ENCODE data around the gene NAE1. TPM values are rescaled to one million over a fixed set of nuclear protein-coding genes. Genes with fewer than 3 reads are reported as not detected.
"Not testable (repeated sequence)": the region's sequence is repeated elsewhere in the genome, so short reads cannot be mapped to it uniquely, and the experiment has no call there.

The NAE1 gene
- total RNA-seq, 1 donor from 2014 or later: 65.0 TPM

DNA sequence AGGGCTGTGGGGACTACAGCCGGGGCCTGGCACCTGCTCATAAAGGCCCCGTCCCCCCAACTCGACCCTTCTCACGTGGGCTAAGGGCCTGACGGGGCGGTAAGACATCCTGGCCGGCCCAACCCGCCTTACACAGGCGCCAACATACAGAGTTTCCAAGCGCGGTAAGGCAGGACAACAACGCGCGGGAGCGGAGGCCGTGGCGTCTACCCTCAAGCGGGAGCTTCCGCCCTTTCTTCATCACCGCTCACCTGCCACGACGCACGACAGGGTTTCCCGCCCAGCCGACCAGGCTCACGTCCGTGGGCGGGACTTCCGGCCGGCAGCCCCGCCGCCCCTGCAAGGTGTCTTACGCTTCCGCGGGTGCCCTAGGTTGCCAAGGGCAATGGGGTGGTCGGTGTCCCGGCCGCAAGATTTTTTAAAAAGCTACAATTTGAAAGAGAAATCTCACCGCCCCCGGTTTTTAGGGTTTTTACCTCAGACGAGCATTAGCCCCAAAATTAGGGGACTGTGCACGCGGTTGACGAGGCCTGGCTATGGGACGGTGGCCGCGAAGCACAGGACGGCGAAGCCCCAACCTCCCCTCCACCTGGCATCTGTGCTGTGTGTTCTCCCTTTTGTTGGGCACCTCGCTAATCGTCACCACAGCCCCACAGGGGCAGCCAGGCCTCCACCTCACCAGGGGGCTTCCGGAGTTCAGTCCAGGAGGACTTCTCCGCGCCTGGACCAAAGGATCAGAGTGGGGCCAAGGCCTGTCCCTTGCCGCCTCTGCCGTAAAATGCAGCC, 29.3 kb downstream of the NAE1 start, which contains the start of gene TERB1:
TSS of gene TERB1 (minus strand) at position 265 of the 786 bp plus-strand sequence. CDS start 4,786 bp downstream, outside the sequence.
- Mint-ChIP-seq H3K4me3 (ENCODE audit: unreplicated experiment) (no peak within 1 kb of the TSS), H3K36me3 (ENCODE audit: unreplicated experiment) (peaks cover 27% of the 10 kb centered on the region), H3K27ac (ENCODE audit: unreplicated experiment) (no peak within 1 kb of the TSS), H3K9me3 (ENCODE audit: unreplicated experiment) (no peaks in the 10 kb centered on the region), H3K27me3 (ENCODE audit: unreplicated experiment) (no peaks in the 10 kb centered on the region), H3K4me1 (ENCODE audit: unreplicated experiment) (no peaks in the 10 kb centered on the region)
- TF ChIP-seq, protein P1, sequence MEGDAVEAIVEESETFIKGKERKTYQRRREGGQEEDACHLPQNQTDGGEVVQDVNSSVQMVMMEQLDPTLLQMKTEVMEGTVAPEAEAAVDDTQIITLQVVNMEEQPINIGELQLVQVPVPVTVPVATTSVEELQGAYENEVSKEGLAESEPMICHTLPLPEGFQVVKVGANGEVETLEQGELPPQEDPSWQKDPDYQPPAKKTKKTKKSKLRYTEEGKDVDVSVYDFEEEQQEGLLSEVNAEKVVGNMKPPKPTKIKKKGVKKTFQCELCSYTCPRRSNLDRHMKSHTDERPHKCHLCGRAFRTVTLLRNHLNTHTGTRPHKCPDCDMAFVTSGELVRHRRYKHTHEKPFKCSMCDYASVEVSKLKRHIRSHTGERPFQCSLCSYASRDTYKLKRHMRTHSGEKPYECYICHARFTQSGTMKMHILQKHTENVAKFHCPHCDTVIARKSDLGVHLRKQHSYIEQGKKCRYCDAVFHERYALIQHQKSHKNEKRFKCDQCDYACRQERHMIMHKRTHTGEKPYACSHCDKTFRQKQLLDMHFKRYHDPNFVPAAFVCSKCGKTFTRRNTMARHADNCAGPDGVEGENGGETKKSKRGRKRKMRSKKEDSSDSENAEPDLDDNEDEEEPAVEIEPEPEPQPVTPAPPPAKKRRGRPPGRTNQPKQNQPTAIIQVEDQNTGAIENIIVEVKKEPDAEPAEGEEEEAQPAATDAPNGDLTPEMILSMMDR (IDR thresholded peaks at IDR 0.05): no peak
- DNase-seq (ENCODE audit: extremely low spot score, unreplicated experiment): no peak

DNA sequence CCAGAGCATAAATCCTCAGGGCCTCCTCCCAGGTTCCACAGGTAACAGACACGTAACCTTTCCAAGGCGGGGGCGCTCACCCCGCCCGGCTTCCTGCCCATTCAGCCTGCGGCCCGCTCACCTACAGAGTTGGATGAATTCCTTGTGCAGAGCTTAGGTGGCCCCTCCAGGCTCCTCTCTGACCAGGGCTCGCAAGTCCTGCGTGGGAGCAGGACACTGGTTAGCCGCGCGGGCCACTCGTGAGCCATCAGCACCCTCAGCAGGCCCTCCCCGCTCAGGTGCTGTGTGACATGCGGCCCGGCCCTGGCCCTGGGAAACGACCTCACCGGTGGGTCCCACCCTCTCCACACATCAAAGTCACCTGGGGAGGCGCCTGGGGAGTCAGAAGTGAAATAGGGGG, 29.9 kb downstream of the NAE1 start:
- TF ChIP-seq, protein P1 (IDR thresholded peaks at IDR 0.05): no peak
- no peak overlapping the region for H3K4me3 Mint-ChIP-seq (ENCODE audit: unreplicated experiment)
- H3K9me3 Mint-ChIP-seq (ENCODE audit: unreplicated experiment): no peaks in the 10 kb centered on the region
- no peaks in the 10 kb centered on the region for H3K27me3 Mint-ChIP-seq (ENCODE audit: unreplicated experiment)
- H3K4me1 Mint-ChIP-seq (ENCODE audit: unreplicated experiment): no peaks in the 10 kb centered on the region
- H3K36me3 Mint-ChIP-seq (ENCODE audit: unreplicated experiment): peaks cover 26% of the 10 kb centered on the region
- H3K27ac Mint-ChIP-seq (ENCODE audit: unreplicated experiment): no peak overlapping the region
- no peak for DNase-seq (ENCODE audit: extremely low spot score, unreplicated experiment)

- Mint-ChIP-seq H3K27me3 (ENCODE audit: unreplicated experiment) (no peaks in the 10 kb centered on the region), H3K36me3 (ENCODE audit: unreplicated experiment) (peaks cover 4% of the 10 kb centered on the region), H3K4me3 (ENCODE audit: unreplicated experiment) (no peak overlapping the region), H3K27ac (ENCODE audit: unreplicated experiment) (no peak overlapping the region), H3K9me3 (ENCODE audit: unreplicated experiment) (no peaks in the 10 kb centered on the region), H3K4me1 (ENCODE audit: unreplicated experiment) (no peaks in the 10 kb centered on the region)
- no peak for DNase-seq (ENCODE audit: extremely low spot score, unreplicated experiment)
- TF ChIP-seq, protein P1 (IDR thresholded peaks at IDR 0.05): no peak
These were observed 32.6 kb downstream of the NAE1 start for GRCh38 chr16:66798161-66798560.

DNA sequence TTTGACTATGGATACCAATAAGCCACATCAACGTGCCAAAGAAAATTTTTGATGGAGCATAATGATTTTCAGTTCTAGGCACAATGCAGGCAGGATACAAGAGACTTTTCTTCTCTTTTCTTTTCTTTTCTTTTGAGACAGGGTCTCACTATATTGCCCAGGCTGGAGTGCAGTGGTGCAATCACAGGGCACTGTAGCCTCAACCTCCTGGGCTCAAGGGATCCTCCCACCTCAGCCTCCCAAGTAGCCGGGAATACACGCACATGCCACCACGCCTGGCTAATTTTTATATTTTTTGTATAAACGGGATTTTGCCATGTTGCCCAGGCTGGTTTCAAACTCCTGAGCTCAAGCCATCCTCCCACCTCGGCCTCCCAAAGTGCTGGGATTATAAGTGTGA, 36.8 kb downstream of the NAE1 start:
- peaks cover 17% of the 10 kb centered on the region for H3K27me3 Mint-ChIP-seq (ENCODE audit: unreplicated experiment)
- H3K9me3 Mint-ChIP-seq (ENCODE audit: unreplicated experiment); H3K4me3 Mint-ChIP-seq (ENCODE audit: unreplicated experiment); DNase-seq (ENCODE audit: extremely low spot score, unreplicated experiment); H3K4me1 Mint-ChIP-seq (ENCODE audit: unreplicated experiment); H3K36me3 Mint-ChIP-seq (ENCODE audit: unreplicated experiment); H3K27ac Mint-ChIP-seq (ENCODE audit: unreplicated experiment): not testable (repeated sequence)

DNA sequence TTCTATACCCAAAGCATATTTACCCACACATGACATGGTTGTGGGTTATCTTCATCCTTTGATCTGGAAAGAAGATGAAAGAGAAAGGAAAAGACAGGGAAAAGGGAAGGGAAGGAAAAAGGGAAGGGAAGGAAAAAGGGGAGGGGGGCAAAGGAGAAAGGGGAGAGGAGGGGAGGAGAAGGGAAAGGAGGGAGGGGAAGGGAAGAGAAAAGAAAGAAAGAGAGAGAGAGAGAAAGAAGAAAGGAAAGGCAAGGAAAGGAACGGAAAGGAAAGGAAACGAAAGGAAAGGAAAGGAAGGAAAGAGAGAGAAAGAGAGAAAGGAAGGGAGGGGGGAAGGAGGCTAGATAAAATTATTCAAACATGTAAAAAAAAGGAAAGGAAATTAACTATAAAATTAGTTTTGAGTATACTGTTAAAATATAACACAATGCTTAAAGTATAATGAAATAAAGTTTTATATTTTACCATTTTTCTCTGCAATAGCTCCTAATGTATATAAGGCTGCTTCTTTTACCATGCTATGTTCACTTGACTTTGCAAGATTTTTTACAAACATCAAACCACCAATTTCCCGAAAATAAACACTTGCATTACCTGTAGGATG, 40.5 kb downstream of the NAE1 start:
- Mint-ChIP-seq H3K4me3 (ENCODE audit: unreplicated experiment) (no peak overlapping the region), H3K27me3 (ENCODE audit: unreplicated experiment) (peaks cover 20% of the 10 kb centered on the region), H3K4me1 (ENCODE audit: unreplicated experiment) (no peaks in the 10 kb centered on the region), H3K9me3 (ENCODE audit: unreplicated experiment) (peaks cover 4% of the 10 kb centered on the region), H3K27ac (ENCODE audit: unreplicated experiment) (no peak overlapping the region), H3K36me3 (ENCODE audit: unreplicated experiment) (no peaks in the 10 kb centered on the region)
- TF ChIP-seq, protein P1 (IDR thresholded peaks at IDR 0.05): no peak
- DNase-seq (ENCODE audit: extremely low spot score, unreplicated experiment): no peak

Data from osteocyte (in vitro differentiated cells).